Keratinocyte (primary cell): Measurements from ENCODE around the gene RGS6. TPM values are rescaled to one million over a fixed set of nuclear protein-coding genes. Genes with fewer than 3 reads are reported as not detected.

Experiments used
- DNase-seq: peaks from one replicate; pipeline ENCODE4 v3.0.0-alpha.2; 2011; ENCODE audit warnings: low read depth, missing footprints, low spot score
- FAIRE-seq: peaks from 2 replicates; lab custom pipeline; 2011; peaks lifted over from hg19 to GRCh38; lab: Jason Lieb, UNC
- H2AFZ ChIP-seq: 2 replicates; pipeline ENCODE4 v1.6.0; 2012; ENCODE audit warnings: low read length, control low read depth, inconsistent platforms; ENCODE audit not compliant: control insufficient read depth
- H3K27ac ChIP-seq: 2 replicates; pipeline ENCODE4 v1.5.1; 2011; ENCODE audit warnings: low read length; ENCODE audit not compliant: control insufficient read depth, insufficient read depth
- H3K27me3 ChIP-seq: 3 replicates; pipeline ENCODE4 v1.6.0; 2011; ENCODE audit warnings: low read length; ENCODE audit not compliant: control insufficient read depth, insufficient read depth; ENCODE audit errors: extremely low read depth
- H3K36me3 ChIP-seq, 2 experiments: 2 replicates in 1 of 2; 3 replicates in 1 of 2; pipeline ENCODE4 v1.5.1; 2011; ENCODE audit warnings: low read length in 2 of 2, mild to moderate bottlenecking in 1 of 2; ENCODE audit not compliant: control insufficient read depth in 2 of 2, insufficient read depth in 2 of 2; ENCODE audit errors: extremely low read depth in 1 of 2
- H3K4me1 ChIP-seq: 3 replicates; pipeline ENCODE4 v1.5.1; 2011; ENCODE audit warnings: low read length; ENCODE audit not compliant: control insufficient read depth, insufficient read depth; ENCODE audit errors: extremely low read depth
- H3K4me2 ChIP-seq: 3 replicates; pipeline ENCODE4 v1.6.0; 2011; ENCODE audit warnings: low read depth, low read length; ENCODE audit not compliant: control insufficient read depth, insufficient read depth; ENCODE audit errors: extremely low read depth
- H3K4me3 ChIP-seq, 3 experiments: fragments of 200-600 bp in 1 of 3; sonication (generic) in 1 of 3; 2 replicates in 2 of 3; 3 replicates in 1 of 3; pipeline ENCODE4 v1.5.1; 2011 to 2016; ENCODE audit warnings: low read length in 3 of 3, mild to moderate bottlenecking in 3 of 3, control low read depth in 2 of 3, inconsistent platforms in 1 of 3, low read depth in 1 of 3, mixed read lengths in 1 of 3, mixed run types in 1 of 3, moderate library complexity in 1 of 3; ENCODE audit not compliant: control insufficient read depth in 2 of 3, insufficient read depth in 2 of 3; ENCODE audit errors: extremely low read depth in 1 of 3
- H3K79me2 ChIP-seq: 2 replicates; pipeline ENCODE4 v1.6.0; 2012; ENCODE audit warnings: low read length; ENCODE audit not compliant: control insufficient read depth, insufficient read depth
- H3K9ac ChIP-seq: 3 replicates; pipeline ENCODE4 v1.6.0; 2011; ENCODE audit warnings: low read length; ENCODE audit not compliant: control insufficient read depth, insufficient read depth; ENCODE audit errors: extremely low read depth
- H3K9me1 ChIP-seq: 3 replicates; pipeline ENCODE4 v1.6.0; 2011; ENCODE audit warnings: low read length; ENCODE audit not compliant: control insufficient read depth, insufficient read depth; ENCODE audit errors: extremely low read depth
- H3K9me3 ChIP-seq: 2 replicates; pipeline ENCODE4 v1.5.1; 2012; ENCODE audit warnings: low read depth, low read length; ENCODE audit not compliant: control insufficient read depth
- H4K20me1 ChIP-seq: 3 replicates; pipeline ENCODE4 v1.6.0; 2011; ENCODE audit warnings: low read length; ENCODE audit not compliant: control insufficient read depth, insufficient read depth; ENCODE audit errors: extremely low read depth
- CTCF ChIP-seq, 3 experiments: IDR thresholded peaks in 1 of 3; conservative IDR thresholded peaks in 1 of 3; optimal IDR thresholded peaks in 1 of 3; 2 replicates in 2 of 3; 3 replicates in 1 of 3; pipeline versions ENCODE3 to v1.5.1; 2011; ENCODE audit warnings: low read length in 3 of 3, mild to moderate bottlenecking in 3 of 3, moderate library complexity in 2 of 3, control low read depth in 1 of 3, inconsistent platforms in 1 of 3; ENCODE audit not compliant: insufficient read depth in 2 of 3; ENCODE audit errors: extremely low read depth in 1 of 3
- EZH2 ChIP-seq: IDR thresholded peaks from one replicate; pipeline ENCODE4 v1.6.1; 2012; ENCODE audit warnings: inconsistent platforms, mild to moderate bottlenecking, low read length, moderate library complexity
- dilution Hi-C: fragments of 300-500 bp; cut with MboI; formaldehyde crosslinking; loops from one replicate; pipeline ENCODE4 v1.7.0; 2020; ENCODE audit warnings: low sequenced_read_pairs; ENCODE audit not compliant: extremely low pct_ligation_motif_present
- polyA plus RNA-seq, 5 experiments: library from polyadenylated mRNA; depleted of rRNA in 3 of 5; stranded (reverse) in 3 of 5; stranded (forward) in 1 of 5; unstranded in 1 of 5; fragments of >200 nt; gene quantifications; 1 replicate in 1 of 5; 2 replicates in 3 of 5; 3 replicates in 1 of 5; pipeline versions ENCODE4 v1.2.1 to v1.2.3, GENCODE V29; 2011 to 2012; ENCODE audit warnings: missing spikeins in 2 of 5, low read depth in 1 of 5, low replicate concordance in 1 of 5

The RGS6 gene
- polyA plus RNA-seq, 1 donor (not counting 4 experiments of a cell fraction or from before 2014, with no cell fraction given) = not detected

DNA sequence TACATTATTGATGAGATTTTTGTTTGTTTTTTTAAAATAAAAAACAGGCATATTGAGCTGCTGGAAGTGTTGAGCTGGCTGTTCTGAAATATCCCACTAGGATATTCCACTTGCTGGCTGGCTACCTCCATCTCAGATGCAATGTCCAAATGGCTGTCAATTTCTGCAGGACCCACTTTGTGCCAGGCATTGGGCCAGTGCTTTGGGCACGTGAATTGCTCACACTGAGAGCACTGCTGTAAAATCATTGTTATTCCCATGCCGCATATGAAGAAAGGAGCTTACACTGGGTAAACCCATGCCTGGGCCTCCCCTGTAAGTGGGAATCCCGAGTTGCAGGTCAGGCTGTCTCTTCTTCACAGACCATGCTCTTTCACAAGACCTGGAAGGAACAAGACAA, 56.7 kb downstream of the RGS6 start:
- no peak overlapping the region for H3K9ac ChIP-seq
- H4K20me1 ChIP-seq = no peaks in the 10 kb centered on the region
- no peak overlapping the region for H3K4me3 ChIP-seq
- TF ChIP-seq EZH2 (no peak), CTCF (optimal IDR thresholded peaks at IDR 0.05 in 1 of 3, IDR thresholded peaks at IDR 0.05 in 1 of 3, conservative IDR thresholded peaks at IDR 0.05 in 1 of 3; ENCODE audit: extremely low read depth in 1 of 3, insufficient read depth in 2 of 3, low read length in 3 of 3) (no peak)
- no peak overlapping the region for H2AFZ ChIP-seq
- H3K9me1 ChIP-seq = no peaks in the 10 kb centered on the region
- no peak overlapping the region for H3K4me2 ChIP-seq
- no peaks in the 10 kb centered on the region for H3K27me3 ChIP-seq
- H3K27ac ChIP-seq = no peak overlapping the region
- no peaks in the 10 kb centered on the region for H3K36me3 ChIP-seq
- DNase-seq (no peak), FAIRE-seq (no peak)
- H3K9me3 ChIP-seq = no peaks in the 10 kb centered on the region
- H3K79me2 ChIP-seq = no peaks in the 10 kb centered on the region
- dilution Hi-C loops = no loop called here
- H3K4me1 ChIP-seq = no peaks in the 10 kb centered on the region

DNA sequence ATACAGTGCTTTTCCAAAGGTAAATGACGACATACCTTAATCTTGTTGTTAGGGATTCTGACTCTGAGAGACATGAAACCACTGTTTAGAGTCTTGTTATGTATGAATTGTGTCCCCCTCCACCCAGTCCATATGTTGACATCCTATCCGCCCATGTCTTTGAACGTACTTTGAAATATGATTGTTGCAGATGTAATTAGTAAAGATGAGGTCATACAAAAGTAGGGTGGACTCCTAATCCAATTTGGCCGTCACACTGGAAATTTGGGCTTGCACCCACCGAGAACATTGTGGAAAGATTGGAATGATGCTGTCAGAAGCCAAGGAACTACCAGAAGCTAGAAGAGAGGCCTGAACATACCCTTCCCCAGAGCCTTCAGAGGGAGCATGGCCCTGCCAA, 62.2 kb downstream of the RGS6 start:
- no peaks in the 10 kb centered on the region for H3K9me3 ChIP-seq
- no peaks in the 10 kb centered on the region for H4K20me1 ChIP-seq
- dilution Hi-C loops = no loop called here
- no peak overlapping the region for H3K9ac ChIP-seq
- DNase-seq (no peak), FAIRE-seq (no peak)
- no peaks in the 10 kb centered on the region for H3K27me3 ChIP-seq
- H3K36me3 ChIP-seq = no peaks in the 10 kb centered on the region
- no peaks in the 10 kb centered on the region for H3K4me1 ChIP-seq
- H3K4me3 ChIP-seq = no peak overlapping the region
- H3K27ac ChIP-seq = no peak overlapping the region
- H3K4me2 ChIP-seq = no peak overlapping the region
- H3K79me2 ChIP-seq = no peaks in the 10 kb centered on the region
- TF ChIP-seq CTCF (optimal IDR thresholded peaks at IDR 0.05 in 1 of 3, IDR thresholded peaks at IDR 0.05 in 1 of 3, conservative IDR thresholded peaks at IDR 0.05 in 1 of 3; ENCODE audit: extremely low read depth in 1 of 3, insufficient read depth in 2 of 3, low read length in 3 of 3) (no peak), EZH2 (no peak)
- no peaks in the 10 kb centered on the region for H3K9me1 ChIP-seq
- H2AFZ ChIP-seq = no peak overlapping the region
